Panc1 (cell line): ENCODE results near the gene CMIP. TPM values are rescaled to one million over a fixed set of nuclear protein-coding genes. Genes with fewer than 3 reads are reported as not detected.

Experiments used
- ATAC-seq: fragments of 200-7000 bp; cut with Tn5 transposase; 2 replicates; pipeline ENCODE4 v1.9.1; 2020; ENCODE audit warnings: mild to moderate bottlenecking, moderate library complexity
- Bru-seq: library from RNA; stranded (reverse); fragments of 400-500 nt; gene quantifications from one replicate; lab custom pipeline; 2021; lab: Mats Ljungman, UMichigan
- BruChase-seq, 2 experiments: library from RNA; stranded (reverse); fragments of 400-500 nt; gene quantifications; one replicate each; lab custom pipeline; 2021; lab: Mats Ljungman, UMichigan
- BruUV-seq: library from RNA; stranded (reverse); fragments of 400-500 nt; replicated peaks from 2 replicates; lab custom pipeline; 2021; lab: Mats Ljungman, UMichigan
- CTCF ChIA-PET: fragments of 300-600 bp; sonication (Branson Sonifier 250); formaldehyde crosslinking; loops from one replicate; lab custom pipeline; 2022; ENCODE audit warnings: antibody characterized with exemption; lab: Charles Lee
- POLR2A ChIA-PET: fragments of 300-600 bp; sonication (Branson Sonifier 250); formaldehyde crosslinking; loops from one replicate; lab custom pipeline; 2022; ENCODE audit warnings: antibody characterized with exemption; lab: Charles Lee
- DNase-seq: peaks from one replicate; pipeline ENCODE4 v3.0.0-alpha.2; 2010; ENCODE audit warnings: low read depth, low spot score
- H3K27ac ChIP-seq: 2 replicates; pipeline ENCODE4 v1.5.1; 2011; ENCODE audit warnings: mild to moderate bottlenecking, low read length, inconsistent platforms
- H3K27me3 ChIP-seq: fragments of 200-500 bp; sonication (Bioruptor generic); 2 replicates; pipeline ENCODE4 v1.6.0; 2014; ENCODE audit warnings: low read length, inconsistent platforms; ENCODE audit not compliant: control insufficient read depth, insufficient read depth
- H3K36me3 ChIP-seq: fragments of 200-500 bp; sonication (Bioruptor generic); 2 replicates; pipeline ENCODE4 v1.5.1; 2014; ENCODE audit warnings: inconsistent platforms, mild to moderate bottlenecking, low read length, moderate library complexity; ENCODE audit not compliant: control insufficient read depth, insufficient read depth
- H3K4me1 ChIP-seq: 2 replicates; pipeline ENCODE4 v1.5.1; 2011; ENCODE audit warnings: inconsistent platforms, mild to moderate bottlenecking, low read length, moderate library complexity; ENCODE audit not compliant: control insufficient read depth, insufficient read depth
- H3K4me3 ChIP-seq, 2 experiments: 2 replicates each; pipeline ENCODE4 v1.5.1; 2011 to 2012; ENCODE audit warnings: low read depth in 2 of 2, low read length in 2 of 2, mild to moderate bottlenecking in 2 of 2, inconsistent platforms in 1 of 2, moderate library complexity in 1 of 2
- H3K9me3 ChIP-seq: fragments of 200-500 bp; sonication (Bioruptor generic); 2 replicates; pipeline ENCODE4 v1.5.1; 2014; ENCODE audit warnings: low read depth, mild to moderate bottlenecking, inconsistent platforms, low read length, moderate library complexity; ENCODE audit not compliant: control insufficient read depth, insufficient read depth
- POLR2AphosphoS5 ChIP-seq: IDR thresholded peaks from 2 replicates; pipeline ENCODE4 v1.6.1; 2012; ENCODE audit warnings: mild to moderate bottlenecking, low read depth, low read length, moderate library complexity
- SIN3A ChIP-seq: IDR thresholded peaks from 2 replicates; pipeline ENCODE4 v1.6.1; 2012; ENCODE audit warnings: low read depth, mild to moderate bottlenecking, low read length, moderate library complexity, borderline replicate concordance; ENCODE audit not compliant: insufficient read depth
- TCF7L2 ChIP-seq: IDR thresholded peaks from 2 replicates; pipeline ENCODE4 v1.6.1; 2011; ENCODE audit warnings: mild to moderate bottlenecking, low read depth, low read length, inconsistent platforms
- in situ Hi-C: cut with HindIII; loops from 2 replicates; pipeline ENCODE4 v1.10.0; 2016; ENCODE audit warnings: low sequenced_read_pairs, low pct_unique_long_range_greater_than_20kb
- intact Hi-C: fragments of 100-400 bp; cut with micrococcal nuclease; formaldehyde crosslinking; loops from one replicate; pipeline ENCODE4 v1.10.0; 2022; ENCODE audit not compliant: unreplicated experiment
- long read RNA-seq: library from polyadenylated mRNA; unstranded; transcript quantifications from one replicate; pipeline ENCODE4 v2.0.0, GENCODE V29; 2021; ENCODE audit not compliant: unreplicated experiment
- polyA plus RNA-seq: library from polyadenylated mRNA; unstranded; fragments of >200 nt; gene quantifications from one replicate; pipeline ENCODE4 v1.2.1, GENCODE V29; 2012; ENCODE audit warnings: missing spikeins; ENCODE audit not compliant: insufficient read length
- total RNA-seq: library from RNA; stranded (reverse); gene quantifications from one replicate; pipeline ENCODE4 v1.2.1, GENCODE V29; 2021; ENCODE audit not compliant: unreplicated experiment
- TF ChIP-seq, protein P1 (sequence below), 2 experiments: IDR thresholded peaks; 2 replicates each; pipeline ENCODE4 v1.6.1; 2011 to 2012; ENCODE audit warnings: low read depth in 2 of 2, control low read depth in 1 of 2, low read length in 1 of 2, mild to moderate bottlenecking in 1 of 2, moderate library complexity in 1 of 2; ENCODE audit not compliant: insufficient read depth in 1 of 2
- TF ChIP-seq, protein P2 (sequence below): fragments of 450-650 bp; IDR thresholded peaks from 2 replicates; pipeline ENCODE4 v1.5.1; 2017; ENCODE audit warnings: mild to moderate bottlenecking

The CMIP gene
- total RNA-seq: 49.7 TPM
- 32.8 TPM for polyA plus RNA-seq
- Bru-seq, nascent RNA: percentile 79 among the genes with signal in this experiment
- BruChase-seq, experiment 1, labeled RNA remaining after a 2-hour chase: percentile 71 among the genes with signal in this experiment
- BruChase-seq, experiment 2, labeled RNA remaining after a 6-hour chase: percentile 78 among the genes with signal in this experiment
- long read RNA-seq, partial matches to known transcripts: 1 of 9 reads
- long read RNA-seq, other reads (novel, unspliced or antisense): 8 of 9 reads

DNA sequence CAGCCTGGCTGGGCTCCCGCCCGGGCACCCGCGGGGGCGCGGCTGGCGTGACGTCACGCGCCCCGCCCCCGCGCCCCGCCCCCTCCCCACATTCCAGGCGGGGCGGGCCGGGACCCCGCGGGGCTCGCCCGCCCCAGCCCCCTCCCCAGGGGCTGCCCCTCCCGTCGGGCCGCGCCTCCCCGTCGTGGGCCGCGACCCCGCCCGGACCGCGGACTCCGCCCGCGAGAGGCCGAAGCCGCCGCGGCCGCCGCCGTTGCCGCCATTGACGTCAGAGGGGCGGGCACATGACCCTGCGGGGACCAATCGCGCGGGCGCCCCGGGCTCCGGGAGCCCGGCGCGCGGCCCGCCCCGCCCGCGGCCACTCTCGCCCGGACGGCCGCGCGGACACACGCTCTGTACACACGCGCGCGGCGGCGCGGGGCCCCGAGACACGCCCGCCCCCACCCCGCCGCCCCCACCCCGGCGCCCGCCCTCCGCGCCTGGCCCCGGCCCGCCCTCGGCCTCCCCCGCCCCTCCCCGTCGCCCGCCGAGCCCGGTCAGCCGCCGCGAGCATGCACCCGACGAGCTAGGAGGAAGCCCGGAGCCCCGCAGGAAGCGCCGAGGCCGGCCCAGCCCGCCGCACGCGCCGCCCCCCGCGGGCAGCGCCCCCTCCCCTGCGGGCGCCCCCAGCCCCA is at the start of gene CMIP:
Gene CMIP, plus strand, starts transcription at position 361 of the 674 bp plus-strand sequence.
- Histone ChIP-seq H3K4me1 (peaks cover 9% of the 10 kb centered on the region), H3K36me3 (peaks cover 4% of the 10 kb centered on the region; the same call in 1 of the 2 replicates), H3K4me3 (peak within 1 kb of the TSS; percentile 74 to 87), H3K9me3 (no peaks in the 10 kb centered on the region), H3K27me3 (no peaks in the 10 kb centered on the region), H3K27ac (peak within 1 kb of the TSS; percentile 87)
- ChIA-PET POLR2A (no interaction called here), CTCF (no interaction called here)
- DNase-seq (no peak), ATAC-seq (peak; percentile 86)
- intact Hi-C loops (loop anchor here (5.0 kb wide), 1 partner anchor 42 kb away; no protein-coding TSS in a partner anchor), in situ Hi-C loops (no loop called here)
- no TSS peak for BruUV-seq
- TF ChIP-seq, protein P1, sequence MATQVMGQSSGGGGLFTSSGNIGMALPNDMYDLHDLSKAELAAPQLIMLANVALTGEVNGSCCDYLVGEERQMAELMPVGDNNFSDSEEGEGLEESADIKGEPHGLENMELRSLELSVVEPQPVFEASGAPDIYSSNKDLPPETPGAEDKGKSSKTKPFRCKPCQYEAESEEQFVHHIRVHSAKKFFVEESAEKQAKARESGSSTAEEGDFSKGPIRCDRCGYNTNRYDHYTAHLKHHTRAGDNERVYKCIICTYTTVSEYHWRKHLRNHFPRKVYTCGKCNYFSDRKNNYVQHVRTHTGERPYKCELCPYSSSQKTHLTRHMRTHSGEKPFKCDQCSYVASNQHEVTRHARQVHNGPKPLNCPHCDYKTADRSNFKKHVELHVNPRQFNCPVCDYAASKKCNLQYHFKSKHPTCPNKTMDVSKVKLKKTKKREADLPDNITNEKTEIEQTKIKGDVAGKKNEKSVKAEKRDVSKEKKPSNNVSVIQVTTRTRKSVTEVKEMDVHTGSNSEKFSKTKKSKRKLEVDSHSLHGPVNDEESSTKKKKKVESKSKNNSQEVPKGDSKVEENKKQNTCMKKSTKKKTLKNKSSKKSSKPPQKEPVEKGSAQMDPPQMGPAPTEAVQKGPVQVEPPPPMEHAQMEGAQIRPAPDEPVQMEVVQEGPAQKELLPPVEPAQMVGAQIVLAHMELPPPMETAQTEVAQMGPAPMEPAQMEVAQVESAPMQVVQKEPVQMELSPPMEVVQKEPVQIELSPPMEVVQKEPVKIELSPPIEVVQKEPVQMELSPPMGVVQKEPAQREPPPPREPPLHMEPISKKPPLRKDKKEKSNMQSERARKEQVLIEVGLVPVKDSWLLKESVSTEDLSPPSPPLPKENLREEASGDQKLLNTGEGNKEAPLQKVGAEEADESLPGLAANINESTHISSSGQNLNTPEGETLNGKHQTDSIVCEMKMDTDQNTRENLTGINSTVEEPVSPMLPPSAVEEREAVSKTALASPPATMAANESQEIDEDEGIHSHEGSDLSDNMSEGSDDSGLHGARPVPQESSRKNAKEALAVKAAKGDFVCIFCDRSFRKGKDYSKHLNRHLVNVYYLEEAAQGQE (IDR thresholded peaks at IDR 0.05; ENCODE audit: insufficient read depth in 1 of 2, low read depth in 2 of 2, low read length in 1 of 2): no peak
- TF ChIP-seq, protein P2, sequence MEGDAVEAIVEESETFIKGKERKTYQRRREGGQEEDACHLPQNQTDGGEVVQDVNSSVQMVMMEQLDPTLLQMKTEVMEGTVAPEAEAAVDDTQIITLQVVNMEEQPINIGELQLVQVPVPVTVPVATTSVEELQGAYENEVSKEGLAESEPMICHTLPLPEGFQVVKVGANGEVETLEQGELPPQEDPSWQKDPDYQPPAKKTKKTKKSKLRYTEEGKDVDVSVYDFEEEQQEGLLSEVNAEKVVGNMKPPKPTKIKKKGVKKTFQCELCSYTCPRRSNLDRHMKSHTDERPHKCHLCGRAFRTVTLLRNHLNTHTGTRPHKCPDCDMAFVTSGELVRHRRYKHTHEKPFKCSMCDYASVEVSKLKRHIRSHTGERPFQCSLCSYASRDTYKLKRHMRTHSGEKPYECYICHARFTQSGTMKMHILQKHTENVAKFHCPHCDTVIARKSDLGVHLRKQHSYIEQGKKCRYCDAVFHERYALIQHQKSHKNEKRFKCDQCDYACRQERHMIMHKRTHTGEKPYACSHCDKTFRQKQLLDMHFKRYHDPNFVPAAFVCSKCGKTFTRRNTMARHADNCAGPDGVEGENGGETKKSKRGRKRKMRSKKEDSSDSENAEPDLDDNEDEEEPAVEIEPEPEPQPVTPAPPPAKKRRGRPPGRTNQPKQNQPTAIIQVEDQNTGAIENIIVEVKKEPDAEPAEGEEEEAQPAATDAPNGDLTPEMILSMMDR: no peak
- no peak for TF ChIP-seq POLR2AphosphoS5
- TF ChIP-seq TCF7L2: no peak
- no peak for TF ChIP-seq SIN3A

DNA sequence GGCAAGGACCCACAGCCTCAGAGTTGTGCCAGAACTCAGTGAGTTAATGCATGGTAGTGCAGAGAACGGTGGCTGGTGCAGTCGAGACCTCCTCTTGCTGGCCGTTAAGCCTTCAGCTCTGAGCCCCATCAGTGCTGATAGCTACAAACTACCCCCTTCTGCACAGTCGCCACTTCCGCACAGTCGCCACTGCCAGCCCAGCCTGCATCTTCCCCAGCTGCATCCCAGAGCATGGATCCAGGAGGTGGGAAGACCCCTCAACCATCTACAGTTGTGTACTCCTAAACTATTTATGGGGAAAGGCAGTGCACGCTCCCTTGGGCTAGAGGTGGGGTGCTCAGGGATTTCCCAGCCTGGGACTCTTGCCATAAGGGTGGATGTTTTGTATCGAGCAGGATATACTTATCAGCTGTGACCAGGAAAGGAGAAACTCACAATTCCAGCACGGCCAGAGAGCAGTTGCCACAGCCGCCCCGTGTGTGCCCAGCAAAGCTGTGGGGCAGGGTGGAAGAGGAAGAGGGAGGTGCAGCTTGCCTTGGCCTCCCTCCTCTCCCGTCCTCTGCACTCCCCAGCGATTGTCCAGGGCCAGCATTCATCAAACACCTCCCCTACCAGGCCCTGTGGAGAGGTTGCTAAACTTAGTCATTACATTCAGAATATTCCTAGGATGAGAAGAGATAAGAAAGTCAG is 49.5 kb upstream of the CMIP start:
- Histone ChIP-seq H3K27ac (no peak overlapping the region), H3K27me3 (no peaks in the 10 kb centered on the region), H3K4me1 (no peaks in the 10 kb centered on the region), H3K9me3 (no peaks in the 10 kb centered on the region), H3K36me3 (no peaks in the 10 kb centered on the region), H3K4me3 (no peak overlapping the region)
- DNase-seq (no peak), ATAC-seq (no peak)
- TF ChIP-seq, protein P2: no peak
- TF ChIP-seq, protein P1 (IDR thresholded peaks at IDR 0.05; ENCODE audit: insufficient read depth in 1 of 2, low read depth in 2 of 2, low read length in 1 of 2): no peak
- no peak for TF ChIP-seq SIN3A
- no peak for TF ChIP-seq TCF7L2
- no peak for TF ChIP-seq POLR2AphosphoS5
- intact Hi-C loops (no loop called here), in situ Hi-C loops (no loop called here)
- no TSS peak for BruUV-seq
- ChIA-PET CTCF (no interaction called here), POLR2A (no interaction called here)
